Fibroblast of lung (primary cell): ENCODE results near the gene EIF4H. TPM values are rescaled to one million over a fixed set of nuclear protein-coding genes. Genes with fewer than 3 reads are reported as not detected.
"Not testable (repeated sequence)": the region's sequence is repeated elsewhere in the genome, so short reads cannot be mapped to it uniquely, and the experiment has no call there.

Experiments
- DNase-seq, 2 donors: peaks; one replicate each; pipeline versions ENCODE4 v3.0.0 to v3.0.0-alpha.2; 2010; ENCODE audit warnings: low read depth in 2 of 2
- H2AFZ ChIP-seq: 2 replicates; pipeline ENCODE4 v1.5.1; 2012; ENCODE audit warnings: low read length, control low read depth, inconsistent platforms
- H3K27ac ChIP-seq: 2 replicates; pipeline ENCODE4 v1.5.1; 2011; ENCODE audit warnings: low read length, control low read depth; ENCODE audit not compliant: insufficient read depth
- H3K27me3 ChIP-seq: 2 replicates; pipeline ENCODE4 v1.5.1; 2011; ENCODE audit warnings: mild to moderate bottlenecking, low read length; ENCODE audit not compliant: control insufficient read depth, insufficient read depth
- H3K36me3 ChIP-seq: 2 replicates; pipeline ENCODE4 v1.5.1; 2011; ENCODE audit warnings: low read length; ENCODE audit not compliant: control insufficient read depth, insufficient read depth
- H3K4me1 ChIP-seq: 2 replicates; pipeline ENCODE4 v1.5.1; 2011; ENCODE audit warnings: low read length; ENCODE audit not compliant: control insufficient read depth, insufficient read depth; ENCODE audit errors: extremely low read depth
- H3K4me2 ChIP-seq: 2 replicates; pipeline ENCODE4 v1.5.1; 2011; ENCODE audit warnings: low read length, control low read depth; ENCODE audit not compliant: insufficient read depth; ENCODE audit errors: extremely low read depth
- H3K4me3 ChIP-seq, 4 experiments: fragments of 200-600 bp in 1 of 4; sonication (generic) in 1 of 4; replicated peaks in 1 of 4; 2 replicates each; pipeline ENCODE4 v1.5.1; 2011 to 2016; ENCODE audit warnings: low read length in 4 of 4, low read depth in 3 of 4, mild to moderate bottlenecking in 3 of 4, control low read depth in 2 of 4, inconsistent platforms in 1 of 4, mixed read lengths in 1 of 4; ENCODE audit not compliant: insufficient read depth in 1 of 4; ENCODE audit errors: control extremely low read depth in 1 of 4
- H3K79me2 ChIP-seq: 2 replicates; pipeline ENCODE4 v1.5.1; 2012; ENCODE audit warnings: mild to moderate bottlenecking, low read length, inconsistent platforms; ENCODE audit not compliant: control insufficient read depth, insufficient read depth
- H3K9ac ChIP-seq: 2 replicates; pipeline ENCODE4 v1.5.1; 2011; ENCODE audit warnings: mild to moderate bottlenecking, low read length, control low read depth; ENCODE audit not compliant: insufficient read depth
- H3K9me3 ChIP-seq: 2 replicates; pipeline ENCODE4 v1.5.1; 2012; ENCODE audit warnings: low read depth, low read length; ENCODE audit not compliant: control insufficient read depth, insufficient read depth
- H4K20me1 ChIP-seq: 2 replicates; pipeline ENCODE4 v1.5.1; 2011; ENCODE audit warnings: low read length; ENCODE audit not compliant: control insufficient read depth, insufficient read depth; ENCODE audit errors: extremely low read depth
- EZH2 ChIP-seq: IDR thresholded peaks from 2 replicates; pipeline ENCODE4 v1.5.1; 2012; ENCODE audit warnings: low read length, control low read depth, mild to moderate bottlenecking; ENCODE audit errors: missing control alignments
- polyA plus RNA-seq, 2 donors: library from polyadenylated mRNA; depleted of rRNA in 1 of 2; stranded (reverse) in 1 of 2; unstranded in 1 of 2; fragments of >200 nt; gene quantifications; 2 replicates each; pipeline ENCODE4 v1.2.1, GENCODE V29; 2011 to 2012; ENCODE audit warnings: missing spikeins in 1 of 2
- total RNA-seq: library from RNA; depleted of rRNA; stranded (reverse); fragments of >200 nt; gene quantifications from 2 replicates; pipeline ENCODE4 v1.2.1, GENCODE V29; 2014
- TF ChIP-seq, protein P1 (sequence below), 2 donors: IDR thresholded peaks in 1 of 2; conservative IDR thresholded peaks in 1 of 2; 1 replicate in 1 of 2; 2 replicates in 1 of 2; pipeline ENCODE4 v1.5.1; 2011 to 2012; ENCODE audit warnings: low read length in 2 of 2, control low read depth in 1 of 2, inconsistent platforms in 1 of 2, low read depth in 1 of 2, mild to moderate bottlenecking in 1 of 2

Gene EIF4H
- total and polyA plus RNA-seq, 2 donors (not counting 1 experiment from before 2014, with no cell fraction given), result 292 to 361 TPM

DNA sequence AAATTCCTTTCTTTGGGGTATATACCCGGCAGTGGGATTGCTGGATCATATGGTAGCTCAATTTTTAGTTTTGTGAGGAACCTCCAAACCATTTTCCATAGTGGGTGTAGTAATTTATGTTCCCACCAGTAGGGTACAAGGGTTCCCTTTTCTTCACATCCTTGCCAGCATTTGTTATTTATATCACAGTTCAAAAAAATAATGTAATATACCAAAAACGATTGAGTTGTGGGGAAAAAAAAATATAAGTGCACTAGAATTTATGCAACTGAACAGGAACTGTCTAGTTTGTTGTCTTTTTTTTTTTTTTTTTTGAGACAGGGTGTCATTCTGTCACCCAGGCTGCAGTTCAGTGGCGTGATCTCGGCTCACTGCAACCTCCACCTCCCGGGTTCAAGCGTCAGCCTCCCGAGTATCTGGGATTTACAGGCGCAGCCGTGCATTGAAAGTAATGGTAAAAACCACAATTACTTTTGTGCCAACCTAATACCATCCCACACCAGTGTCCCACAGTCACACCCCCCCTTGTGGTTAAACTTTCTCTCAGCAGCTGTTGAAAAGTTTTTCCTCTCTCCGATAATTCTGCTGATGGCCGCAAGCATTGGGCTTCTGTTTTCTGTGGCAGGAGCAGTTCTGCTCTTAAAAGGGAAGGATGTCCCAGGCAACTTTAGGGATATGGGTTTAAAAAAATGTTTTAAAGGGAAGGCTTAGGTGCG is 28.8 kb downstream of the EIF4H start:
- Histone ChIP-seq H3K27me3 (no peaks in the 10 kb centered on the region), H3K36me3 (no peaks in the 10 kb centered on the region), H3K9ac (no peak overlapping the region), H3K27ac (no peak overlapping the region), H3K9me3 (no peaks in the 10 kb centered on the region), H3K4me2 (no peak overlapping the region), H3K4me1 (peaks cover 4% of the 10 kb centered on the region), H4K20me1 (no peaks in the 10 kb centered on the region), H3K79me2 (no peaks in the 10 kb centered on the region), H3K4me3 (no peak overlapping the region), H2AFZ (no peak overlapping the region)
- DNase-seq, result peak; percentile 52 to 62
- TF ChIP-seq EZH2, result no peak
- TF ChIP-seq, protein P1, sequence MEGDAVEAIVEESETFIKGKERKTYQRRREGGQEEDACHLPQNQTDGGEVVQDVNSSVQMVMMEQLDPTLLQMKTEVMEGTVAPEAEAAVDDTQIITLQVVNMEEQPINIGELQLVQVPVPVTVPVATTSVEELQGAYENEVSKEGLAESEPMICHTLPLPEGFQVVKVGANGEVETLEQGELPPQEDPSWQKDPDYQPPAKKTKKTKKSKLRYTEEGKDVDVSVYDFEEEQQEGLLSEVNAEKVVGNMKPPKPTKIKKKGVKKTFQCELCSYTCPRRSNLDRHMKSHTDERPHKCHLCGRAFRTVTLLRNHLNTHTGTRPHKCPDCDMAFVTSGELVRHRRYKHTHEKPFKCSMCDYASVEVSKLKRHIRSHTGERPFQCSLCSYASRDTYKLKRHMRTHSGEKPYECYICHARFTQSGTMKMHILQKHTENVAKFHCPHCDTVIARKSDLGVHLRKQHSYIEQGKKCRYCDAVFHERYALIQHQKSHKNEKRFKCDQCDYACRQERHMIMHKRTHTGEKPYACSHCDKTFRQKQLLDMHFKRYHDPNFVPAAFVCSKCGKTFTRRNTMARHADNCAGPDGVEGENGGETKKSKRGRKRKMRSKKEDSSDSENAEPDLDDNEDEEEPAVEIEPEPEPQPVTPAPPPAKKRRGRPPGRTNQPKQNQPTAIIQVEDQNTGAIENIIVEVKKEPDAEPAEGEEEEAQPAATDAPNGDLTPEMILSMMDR (conservative IDR thresholded peaks at IDR 0.05 in 1 of 2, IDR thresholded peaks at IDR 0.05 in 1 of 2; ENCODE audit: low read depth in 1 of 2, low read length in 2 of 2), result peak; percentile 63 to 69

GRCh38 chr7:74203956-74204618 is 29.9 kb downstream of the EIF4H start:
- H3K9ac ChIP-seq, result no peak overlapping the region
- H3K4me2 ChIP-seq, result no peak overlapping the region
- H3K9me3 ChIP-seq, result no peaks in the 10 kb centered on the region
- H2AFZ ChIP-seq, result no peak overlapping the region
- no peaks in the 10 kb centered on the region for H3K79me2 ChIP-seq
- no peaks in the 10 kb centered on the region for H4K20me1 ChIP-seq
- H3K27ac ChIP-seq, result no peak overlapping the region
- no peak for DNase-seq
- H3K4me3 ChIP-seq, result no peak overlapping the region
- no peaks in the 10 kb centered on the region for H3K27me3 ChIP-seq
- peaks cover 4% of the 10 kb centered on the region for H3K4me1 ChIP-seq
- TF ChIP-seq EZH2, result no peak
- TF ChIP-seq, protein P1 (conservative IDR thresholded peaks at IDR 0.05 in 1 of 2, IDR thresholded peaks at IDR 0.05 in 1 of 2; ENCODE audit: low read depth in 1 of 2, low read length in 2 of 2), result no peak
- H3K36me3 ChIP-seq, result no peaks in the 10 kb centered on the region

GRCh38 chr7:74206052-74206451 is 31.9 kb downstream of the EIF4H start:
- H3K4me1 ChIP-seq, H3K9me3 ChIP-seq, DNase-seq, H3K27ac ChIP-seq, H2AFZ ChIP-seq, H3K9ac ChIP-seq, H3K36me3 ChIP-seq, H3K4me3 ChIP-seq, H3K27me3 ChIP-seq, H3K4me2 ChIP-seq, H4K20me1 ChIP-seq, H3K79me2 ChIP-seq: not testable (repeated sequence)
